WTC11 (cell line): ENCODE results near the gene METRN. TPM values are rescaled to one million over a fixed set of nuclear protein-coding genes. Genes with fewer than 3 reads are reported as not detected.

Source experiments
- ATAC-seq: fragments of 200-7000 bp; cut with Tn5 transposase; 2 replicates; pipeline ENCODE4 v1.10.0; 2021; ENCODE audit warnings: mild to moderate bottlenecking, moderate library complexity
- CTCF ChIA-PET: fragments of 300-600 bp; sonication (Branson Sonifier 250); formaldehyde crosslinking; loops from one replicate; lab custom pipeline; 2021; ENCODE audit warnings: antibody characterized with exemption; lab: Charles Lee
- POLR2A ChIA-PET: fragments of 350-600 bp; sonication (Branson Sonifier 250); formaldehyde crosslinking; loops from one replicate; lab custom pipeline; 2021; ENCODE audit warnings: antibody characterized with exemption; lab: Charles Lee
- DNase-seq: peaks from one replicate; pipeline ENCODE4 v3.0.0; 2021; ENCODE audit warnings: low spot score
- H3K27ac Mint-ChIP-seq: 2 replicates; pipeline ENCODE4 v1.8.0; 2021; ENCODE audit warnings: mixed read lengths
- H3K27me3 Mint-ChIP-seq: 2 replicates; pipeline ENCODE4 v1.8.0; 2021; ENCODE audit warnings: low read depth, mild to moderate bottlenecking, moderate library complexity, mixed read lengths
- H3K36me3 Mint-ChIP-seq: 2 replicates; pipeline ENCODE4 v1.8.0; 2021; ENCODE audit warnings: mixed read lengths
- H3K4me1 Mint-ChIP-seq: 2 replicates; pipeline ENCODE4 v1.8.0; 2022; ENCODE audit warnings: mixed read lengths
- H3K4me3 Mint-ChIP-seq: 2 replicates; pipeline ENCODE4 v1.8.0; 2021; ENCODE audit warnings: mild to moderate bottlenecking, moderate library complexity, mixed read lengths
- H3K9me3 Mint-ChIP-seq: 2 replicates; pipeline ENCODE4 v1.8.0; 2021; ENCODE audit warnings: mixed read lengths
- ATF3 ChIP-seq: sonication (generic); formaldehyde crosslinking; conservative IDR thresholded peaks from 2 replicates; pipeline ENCODE4 v1.8.1; 2022; ENCODE audit warnings: mild to moderate bottlenecking, missing genetic modification reagents
- E2F1 ChIP-seq: sonication (generic); formaldehyde crosslinking; IDR thresholded peaks from 2 replicates; pipeline ENCODE4 v1.8.0; 2022; ENCODE audit warnings: mild to moderate bottlenecking, missing genetic modification reagents
- ERG ChIP-seq: fragments of 250-450 bp; sonication (Bioruptor Pico); IDR thresholded peaks from 2 replicates; pipeline ENCODE4 v1.8.0; 2021; ENCODE audit warnings: mild to moderate bottlenecking
- ETV6 ChIP-seq: sonication (generic); formaldehyde crosslinking; IDR thresholded peaks from 2 replicates; pipeline ENCODE4 v1.8.1; 2022; ENCODE audit warnings: mild to moderate bottlenecking, missing genetic modification reagents
- FOXJ3 ChIP-seq: sonication (generic); formaldehyde crosslinking; IDR thresholded peaks from 2 replicates; pipeline ENCODE4 v1.9.0; 2021; ENCODE audit warnings: missing genetic modification reagents, mild to moderate bottlenecking, borderline replicate concordance
- GRHL2 ChIP-seq: fragments of 250-450 bp; sonication (Bioruptor Pico); IDR thresholded peaks from 2 replicates; pipeline ENCODE4 v1.8.0; 2022; ENCODE audit warnings: mild to moderate bottlenecking, moderate library complexity; ENCODE audit not compliant: insufficient replicate concordance, severe bottlenecking
- HMGXB4 ChIP-seq: sonication (generic); formaldehyde crosslinking; IDR thresholded peaks from 2 replicates; pipeline ENCODE4 v1.8.1; 2023; ENCODE audit warnings: mild to moderate bottlenecking, moderate library complexity, missing genetic modification reagents
- MAX ChIP-seq: sonication (generic); formaldehyde crosslinking; IDR thresholded peaks from 2 replicates; pipeline ENCODE4 v1.8.0; 2022; ENCODE audit warnings: mild to moderate bottlenecking, missing genetic modification reagents
- MXD4 ChIP-seq: fragments of 250-450 bp; sonication (Bioruptor Pico); IDR thresholded peaks from 2 replicates; pipeline ENCODE4 v1.8.0; 2021; ENCODE audit warnings: mild to moderate bottlenecking, moderate library complexity, borderline replicate concordance
- PRRX2 ChIP-seq: fragments of 250-450 bp; sonication (Bioruptor Pico); IDR thresholded peaks from 2 replicates; pipeline ENCODE4 v1.8.0; 2021; ENCODE audit warnings: mild to moderate bottlenecking
- SMAD4 ChIP-seq: sonication (generic); formaldehyde crosslinking; IDR thresholded peaks from 2 replicates; pipeline ENCODE4 v1.8.0; 2022; ENCODE audit warnings: mild to moderate bottlenecking, missing genetic modification reagents
- SP1 ChIP-seq: sonication (generic); formaldehyde crosslinking; conservative IDR thresholded peaks from 2 replicates; pipeline ENCODE4 v1.8.1; 2022; ENCODE audit warnings: missing genetic modification reagents
- STAT6 ChIP-seq: sonication (generic); formaldehyde crosslinking; conservative IDR thresholded peaks from 2 replicates; pipeline ENCODE4 v1.8.1; 2023; ENCODE audit warnings: mild to moderate bottlenecking, low read depth, missing genetic modification reagents, moderate library complexity
- TP53 ChIP-seq: sonication (generic); formaldehyde crosslinking; IDR thresholded peaks from 2 replicates; pipeline ENCODE4 v1.8.1; 2023; ENCODE audit warnings: mild to moderate bottlenecking, missing genetic modification reagents
- ZBTB21 ChIP-seq: sonication (generic); formaldehyde crosslinking; IDR thresholded peaks from 2 replicates; pipeline ENCODE4 v1.8.1; 2023; ENCODE audit warnings: mild to moderate bottlenecking, missing genetic modification reagents, borderline replicate concordance
- ZNF138 ChIP-seq: sonication (generic); formaldehyde crosslinking; conservative IDR thresholded peaks from 2 replicates; pipeline ENCODE4 v1.8.1; 2022; ENCODE audit warnings: mild to moderate bottlenecking, moderate library complexity, missing genetic modification reagents
- ZNF396 ChIP-seq: fragments of 250-450 bp; sonication (Bioruptor Pico); IDR thresholded peaks from 2 replicates; pipeline ENCODE4 v1.8.0; 2021; ENCODE audit warnings: mild to moderate bottlenecking, moderate library complexity, borderline replicate concordance
- ZNF532 ChIP-seq: fragments of 250-450 bp; sonication (Bioruptor Pico); IDR thresholded peaks from 2 replicates; pipeline ENCODE4 v1.9.0; 2021; ENCODE audit warnings: mild to moderate bottlenecking, borderline replicate concordance
- total RNA-seq: library from RNA; stranded (reverse); gene quantifications from 3 replicates; pipeline ENCODE4 v1.2.3, GENCODE V29; 2021

Gene METRN
- total RNA-seq, 1 experiment from 2014 or later: 30.9 TPM

GRCh38 chr16:736936-737481 is 22.1 kb downstream of the METRN start:
- ChIA-PET CTCF (interaction anchor here (0.8 to 1.7 kb wide), 7 partner anchors 9 to 89 kb away, joined by 3 to 5 read pairs (median 3); partner anchors contain the start of gene CCDC78), POLR2A (no interaction called here)
- H3K4me3 Mint-ChIP-seq: no peak overlapping the region
- ATAC-seq (no peak), DNase-seq (no peak)
- no peaks in the 10 kb centered on the region for H3K9me3 Mint-ChIP-seq
- TF ChIP-seq MXD4 (CRISPR knock-in tag) (no peak), MAX (CRISPR knock-in tag) (no peak), ERG (CRISPR knock-in tag) (no peak), GRHL2 (CRISPR knock-in tag) (no peak), ZBTB21 (CRISPR knock-in tag) (no peak), ZNF532 (no peak), FOXJ3 (CRISPR knock-in tag) (no peak), ETV6 (CRISPR knock-in tag) (no peak), HMGXB4 (CRISPR knock-in tag) (no peak), SP1 (no peak), ZNF138 (no peak), ATF3 (no peak), E2F1 (CRISPR knock-in tag) (no peak)
- H3K36me3 Mint-ChIP-seq: peaks cover 9% of the 10 kb centered on the region; the same call in 1 of the 2 replicates
- H3K27me3 Mint-ChIP-seq: no peaks in the 10 kb centered on the region
- H3K4me1 Mint-ChIP-seq: peaks cover 14% of the 10 kb centered on the region
- H3K27ac Mint-ChIP-seq: no peak overlapping the region

- DNase-seq: no peak
- no peaks in the 10 kb centered on the region for H3K27me3 Mint-ChIP-seq
- H3K4me3 Mint-ChIP-seq: peak overlapping the region; percentile 74
- H3K27ac Mint-ChIP-seq: peak overlapping the region; percentile 7; the same call in 1 of the 2 replicates
- POLR2A ChIA-PET: interaction anchor here (0.9 to 1.8 kb wide), 3 partner anchors 19 to 45 kb away, joined by 3 to 10 read pairs (median 4); partner anchors contain the start of genes ANTKMT and MSLN
- peaks cover 9% of the 10 kb centered on the region; the same call in 1 of the 2 replicates for H3K36me3 Mint-ChIP-seq
- H3K9me3 Mint-ChIP-seq: no peaks in the 10 kb centered on the region
- H3K4me1 Mint-ChIP-seq: peaks cover 14% of the 10 kb centered on the region
- ATAC-seq: no peak
- CTCF ChIA-PET: interaction anchor here (0.5 to 3.2 kb wide), 21 partner anchors 11 to 1043 kb away, joined by 3 to 28 read pairs (median 5); partner anchors contain the start of genes ANTKMT, CCDC78, CHTF18 and HAGHL
- TF ChIP-seq ZNF396 (no peak), ERG (CRISPR knock-in tag) (no peak), STAT6 (CRISPR knock-in tag) (no peak), SMAD4 (no peak), PRRX2 (CRISPR knock-in tag) (no peak), ATF3 (no peak), TP53 (CRISPR knock-in tag) (no peak)
These were observed 24.9 kb downstream of the METRN start for GRCh38 chr16:739560-740458.
